Heart left ventricle (tissue), 13 donors: ENCODE data around the gene RDX.

ENCODE experiments used
- POLR2A ChIP-seq, 2 donors: fragments of 450-650 bp; IDR thresholded peaks; one replicate each; pipeline ENCODE4 v1.6.1; 2017; ENCODE audit warnings: antibody characterized with exemption in 2 of 2, mild to moderate bottlenecking in 2 of 2, moderate library complexity in 2 of 2
- TF ChIP-seq, protein P1 (sequence below), 12 donors: fragments of 200-600 bp; sonication (generic) in 4 of 12; IDR thresholded peaks; one replicate each; pipeline versions ENCODE4 v1.5.0 to v1.8.0; 2018 to 2022; ENCODE audit warnings: antibody characterized with exemption in 12 of 12, mild to moderate bottlenecking in 5 of 12
- donor health status: ischemic (EF 13 %, LVEDD 7.1; RV severe dilation, severe dysfunction).
- donor health status: DM: no; HTN: yes; CAD: no.
- donor health status: DM: no; HTN: no; CAD: no.
- donor health status: ischemic (EF 25% LVEDD 6.9; RV normal size, moderate dysfunction).
- donor health status: ischemic (EF 25% LVEDD 5.7; RV mildly dilated, moderate dysfunction).
- donor health status: ischemic (EF 35%, LVEDD 5.7; RV mildly dilated, moderate dysfunction).
- donor health status: nonischemic (EF 11% LVEDD 7.7; RV severe dilation, severe dysfunction).
- donor health status: DM: yes; HTN: yes; CAD: no.
- donor health status: PGD.
- donor health status: ischemic (EF 29% LVEDD 5.4; RV normal size, mild dysfunction).
- donor health status: nonischemic (EF 23%, LVEDD 6.1; RV moderate dilation, normal function).

DNA sequence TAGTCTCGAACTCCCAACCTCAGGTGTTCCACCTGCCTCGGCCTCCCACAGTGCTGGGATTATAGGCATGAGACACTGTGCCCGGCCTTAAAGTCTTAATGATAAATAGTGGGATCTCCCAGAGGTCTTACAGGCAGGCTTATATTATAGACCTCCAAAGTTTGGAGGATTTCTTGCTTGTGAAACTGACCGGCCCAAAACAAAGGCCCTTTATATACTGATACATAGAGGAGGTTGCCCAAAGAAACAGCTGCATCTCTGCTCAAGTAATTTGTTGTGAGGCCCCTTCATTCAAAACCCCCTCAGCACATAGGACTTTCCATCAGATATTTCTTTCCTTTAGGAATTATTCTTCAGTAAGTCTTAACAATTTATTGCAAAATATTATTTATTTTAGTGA is 27.4 kb upstream of the RDX start:
- TF ChIP-seq, protein P1, sequence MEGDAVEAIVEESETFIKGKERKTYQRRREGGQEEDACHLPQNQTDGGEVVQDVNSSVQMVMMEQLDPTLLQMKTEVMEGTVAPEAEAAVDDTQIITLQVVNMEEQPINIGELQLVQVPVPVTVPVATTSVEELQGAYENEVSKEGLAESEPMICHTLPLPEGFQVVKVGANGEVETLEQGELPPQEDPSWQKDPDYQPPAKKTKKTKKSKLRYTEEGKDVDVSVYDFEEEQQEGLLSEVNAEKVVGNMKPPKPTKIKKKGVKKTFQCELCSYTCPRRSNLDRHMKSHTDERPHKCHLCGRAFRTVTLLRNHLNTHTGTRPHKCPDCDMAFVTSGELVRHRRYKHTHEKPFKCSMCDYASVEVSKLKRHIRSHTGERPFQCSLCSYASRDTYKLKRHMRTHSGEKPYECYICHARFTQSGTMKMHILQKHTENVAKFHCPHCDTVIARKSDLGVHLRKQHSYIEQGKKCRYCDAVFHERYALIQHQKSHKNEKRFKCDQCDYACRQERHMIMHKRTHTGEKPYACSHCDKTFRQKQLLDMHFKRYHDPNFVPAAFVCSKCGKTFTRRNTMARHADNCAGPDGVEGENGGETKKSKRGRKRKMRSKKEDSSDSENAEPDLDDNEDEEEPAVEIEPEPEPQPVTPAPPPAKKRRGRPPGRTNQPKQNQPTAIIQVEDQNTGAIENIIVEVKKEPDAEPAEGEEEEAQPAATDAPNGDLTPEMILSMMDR (IDR thresholded peaks at IDR 0.05): no peak
- no peak for TF ChIP-seq POLR2A (IDR thresholded peaks at IDR 0.05)
